Measurements from ENCODE around the gene ORAI3.

The ORAI3 gene

GRCh38 chr16:30980959-30981358, 32.1 kb downstream of the ORAI3 start:
- Mint-ChIP-seq H3K4me3 (no peak overlapping the region), H3K27ac (no peak overlapping the region), H3K9me3 (no peaks in the 10 kb centered on the region), H3K4me1 (peaks cover 13% of the 10 kb centered on the region), H3K36me3 (peaks cover 32% of the 10 kb centered on the region), H3K27me3 (no peaks in the 10 kb centered on the region)
- no peak for DNase-seq (ENCODE audit: low spot score in 2 of 2)
- ATAC-seq (ENCODE audit: low read depth) = no peak

- no peak overlapping the region for H3K4me3 Mint-ChIP-seq
- peaks cover 23% of the 10 kb centered on the region for H3K36me3 Mint-ChIP-seq
- no peaks in the 10 kb centered on the region for H3K9me3 Mint-ChIP-seq
- H3K27ac Mint-ChIP-seq = peak overlapping the region; percentile 48
- H3K4me1 Mint-ChIP-seq = peaks cover 8% of the 10 kb centered on the region
- no peak for ATAC-seq (ENCODE audit: low read depth)
- no peak for DNase-seq (ENCODE audit: low spot score in 2 of 2)
- H3K27me3 Mint-ChIP-seq = no peaks in the 10 kb centered on the region
These were observed 33.9 kb downstream of the ORAI3 start for GRCh38 chr16:30982548-30983288.

DNA sequence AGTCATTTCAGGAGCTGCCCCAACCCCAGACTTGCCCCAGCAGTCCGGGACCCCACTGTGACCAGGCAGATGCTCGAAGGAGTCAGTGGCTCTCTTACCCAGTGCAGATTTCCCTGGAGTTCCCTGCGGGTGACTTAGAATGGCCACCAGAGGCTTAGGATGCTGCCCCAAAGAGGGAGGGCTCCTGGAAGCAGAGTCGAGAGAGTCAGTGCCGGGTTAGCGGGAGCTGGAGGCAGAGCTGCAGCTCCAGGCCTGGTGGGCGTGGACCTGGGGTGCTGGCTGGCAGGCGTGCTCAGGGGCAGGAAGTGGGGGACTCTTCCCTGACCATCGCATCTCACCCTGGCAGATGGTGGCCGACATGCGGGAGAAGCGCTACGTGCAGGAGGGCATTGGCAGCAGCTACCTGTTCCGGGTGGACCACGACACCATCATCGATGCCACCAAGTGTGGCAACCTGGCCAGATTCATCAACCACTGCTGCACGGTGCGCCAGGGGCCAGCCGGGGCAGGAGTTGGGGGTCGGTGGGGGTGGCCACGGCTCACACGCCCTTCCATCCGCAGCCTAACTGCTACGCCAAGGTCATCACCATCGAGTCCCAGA, 34.5 kb downstream of the ORAI3 start:
- DNase-seq (ENCODE audit: low spot score in 2 of 2) (no peak), ATAC-seq (ENCODE audit: low read depth) (no peak)
- H3K27ac Mint-ChIP-seq = peak overlapping the region; percentile 48
- no peaks in the 10 kb centered on the region for H3K9me3 Mint-ChIP-seq
- H3K4me1 Mint-ChIP-seq = peaks cover 8% of the 10 kb centered on the region
- H3K36me3 Mint-ChIP-seq = peaks cover 23% of the 10 kb centered on the region
- H3K4me3 Mint-ChIP-seq = no peak overlapping the region
- no peaks in the 10 kb centered on the region for H3K27me3 Mint-ChIP-seq

GRCh38 chr16:30983898-30984610, 35.2 kb downstream of the ORAI3 start:
- no peak overlapping the region for H3K27ac Mint-ChIP-seq
- peaks cover 8% of the 10 kb centered on the region for H3K4me1 Mint-ChIP-seq
- H3K4me3 Mint-ChIP-seq = no peak overlapping the region
- H3K27me3 Mint-ChIP-seq = no peaks in the 10 kb centered on the region
- no peaks in the 10 kb centered on the region for H3K9me3 Mint-ChIP-seq
- no peak for DNase-seq (ENCODE audit: low spot score in 2 of 2)
- no peak for ATAC-seq (ENCODE audit: low read depth)
- peaks cover 19% of the 10 kb centered on the region for H3K36me3 Mint-ChIP-seq

DNA sequence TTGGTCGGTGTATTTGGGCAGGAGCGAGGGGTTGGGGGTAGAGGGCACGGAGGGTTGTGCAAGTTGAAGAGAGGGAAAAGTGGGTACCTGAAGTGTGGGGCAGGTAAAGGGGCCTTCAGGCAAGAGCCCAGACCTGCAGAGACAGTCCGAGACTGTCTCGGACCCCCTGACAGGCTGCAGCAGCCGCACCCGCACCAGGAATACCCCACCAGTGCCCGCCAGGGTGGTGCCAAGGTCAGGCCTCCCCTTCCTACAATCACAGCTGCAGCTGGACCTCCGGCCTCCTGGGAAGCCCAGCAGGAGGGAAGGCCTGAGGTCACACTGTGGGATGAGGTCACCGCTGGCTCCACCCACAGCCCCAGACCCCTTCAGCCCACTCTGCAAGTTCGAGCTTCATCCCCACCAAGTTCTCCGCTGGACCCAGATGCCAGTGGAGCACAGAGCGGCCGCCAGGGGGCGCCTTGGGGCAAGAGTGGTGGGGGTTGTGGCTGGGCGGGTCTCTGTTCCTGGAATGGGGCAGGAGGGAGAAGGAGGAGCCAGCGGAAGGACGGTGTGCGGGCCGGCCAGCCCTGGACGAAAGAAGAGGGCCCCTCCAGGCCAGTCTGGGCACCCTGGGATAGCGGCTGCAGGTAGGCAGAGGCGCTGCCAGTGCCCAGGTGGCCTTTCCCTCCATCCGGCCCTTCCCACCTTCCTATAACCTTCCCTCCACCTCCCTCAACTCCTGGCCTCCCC, 36.0 kb downstream of the ORAI3 start, which contains the start of gene HSD3B7:
Gene HSD3B7 (plus strand): TSS at position 539 of the 732 bp plus-strand sequence. CDS start 452 bp downstream, outside the sequence.
- H3K36me3 Mint-ChIP-seq = peaks cover 19% of the 10 kb centered on the region
- peak within 1 kb of the TSS; percentile 14 for H3K4me3 Mint-ChIP-seq
- no peak within 1 kb of the TSS for H3K27ac Mint-ChIP-seq
- H3K9me3 Mint-ChIP-seq = no peaks in the 10 kb centered on the region
- peak; percentile 82 for ATAC-seq (ENCODE audit: low read depth)
- DNase-seq (ENCODE audit: low spot score in 2 of 2) = peak; percentile 82 to 90
- peaks cover 8% of the 10 kb centered on the region for H3K4me1 Mint-ChIP-seq
- H3K27me3 Mint-ChIP-seq = no peaks in the 10 kb centered on the region

DNA sequence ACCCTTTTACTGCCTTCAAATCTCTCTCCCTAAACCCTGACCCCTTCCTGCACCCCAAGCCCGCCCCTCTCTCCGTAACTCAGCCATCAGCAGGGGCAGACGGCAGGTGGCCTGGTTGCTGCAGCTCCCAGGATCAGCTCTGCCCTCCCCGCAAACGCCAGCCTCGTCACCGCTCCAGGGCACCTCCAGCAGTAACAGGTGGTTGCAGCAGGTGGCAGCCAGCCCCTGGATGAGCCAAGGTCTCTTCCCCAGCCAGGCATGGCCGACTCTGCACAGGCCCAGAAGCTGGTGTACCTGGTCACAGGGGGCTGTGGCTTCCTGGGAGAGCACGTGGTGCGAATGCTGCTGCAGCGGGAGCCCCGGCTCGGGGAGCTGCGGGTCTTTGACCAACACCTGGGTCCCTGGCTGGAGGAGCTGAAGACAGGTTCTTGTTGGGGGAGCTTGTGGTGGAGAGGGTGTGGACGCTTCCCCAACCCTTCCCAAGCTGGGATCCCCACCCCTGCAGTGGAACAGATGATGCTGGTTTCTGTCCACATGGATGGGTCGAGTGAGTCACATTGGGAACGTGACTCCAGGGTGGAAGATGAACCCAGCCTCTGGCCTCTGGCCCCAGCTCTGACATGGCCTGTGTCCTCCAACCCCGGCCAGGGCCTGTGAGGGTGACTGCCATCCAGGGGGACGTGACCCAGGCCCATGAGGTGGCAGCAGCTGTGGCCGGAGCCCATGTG, 36.7 kb downstream of the ORAI3 start:
- ATAC-seq (ENCODE audit: low read depth) (peak; percentile 11), DNase-seq (ENCODE audit: low spot score in 2 of 2) (no peak)
- peaks cover 8% of the 10 kb centered on the region for H3K4me1 Mint-ChIP-seq
- peak overlapping the region; percentile 14 for H3K4me3 Mint-ChIP-seq
- H3K36me3 Mint-ChIP-seq = peaks cover 16% of the 10 kb centered on the region
- no peak overlapping the region for H3K27ac Mint-ChIP-seq
- no peaks in the 10 kb centered on the region for H3K9me3 Mint-ChIP-seq
- H3K27me3 Mint-ChIP-seq = no peaks in the 10 kb centered on the region

DNA sequence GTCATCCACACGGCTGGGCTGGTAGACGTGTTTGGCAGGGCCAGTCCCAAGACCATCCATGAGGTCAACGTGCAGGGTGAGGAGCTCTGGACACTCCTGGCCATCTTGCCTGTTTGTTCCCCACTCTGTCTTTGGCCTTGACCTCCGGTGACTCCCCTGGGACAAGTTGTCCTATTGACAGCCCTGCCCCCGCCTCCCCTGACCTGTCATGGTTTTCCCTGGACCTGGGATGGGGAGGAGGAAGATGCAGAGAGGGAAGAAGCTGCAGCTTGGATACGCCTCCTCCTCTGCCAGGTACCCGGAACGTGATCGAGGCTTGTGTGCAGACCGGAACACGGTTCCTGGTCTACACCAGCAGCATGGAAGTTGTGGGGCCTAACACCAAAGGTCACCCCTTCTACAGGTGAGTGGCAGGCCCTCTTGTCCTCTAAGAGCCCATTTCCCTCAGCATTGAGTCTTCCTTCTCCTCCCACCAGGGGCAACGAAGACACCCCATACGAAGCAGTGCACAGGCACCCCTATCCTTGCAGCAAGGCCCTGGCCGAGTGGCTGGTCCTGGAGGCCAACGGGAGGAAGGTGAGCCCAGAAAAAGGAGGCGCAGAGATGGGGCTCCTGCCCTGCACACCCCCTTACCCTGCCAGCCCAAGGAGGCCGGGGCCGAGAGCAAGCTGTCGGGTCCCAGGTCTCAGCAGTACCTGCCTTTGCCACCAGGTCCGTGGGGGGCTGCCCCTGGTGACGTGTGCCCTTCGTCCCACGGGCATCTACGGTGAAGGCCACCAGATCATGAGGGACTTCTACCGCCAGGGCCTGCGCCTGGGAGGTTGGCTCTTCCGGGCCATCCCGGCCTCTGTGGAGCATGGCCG, 37.5 kb downstream of the ORAI3 start:
- Mint-ChIP-seq H3K9me3 (no peaks in the 10 kb centered on the region), H3K4me1 (peaks cover 8% of the 10 kb centered on the region), H3K4me3 (no peak overlapping the region), H3K36me3 (peaks cover 12% of the 10 kb centered on the region), H3K27me3 (no peaks in the 10 kb centered on the region), H3K27ac (no peak overlapping the region)
- no peak for ATAC-seq (ENCODE audit: low read depth)
- no peak for DNase-seq (ENCODE audit: low spot score in 2 of 2)

DNA sequence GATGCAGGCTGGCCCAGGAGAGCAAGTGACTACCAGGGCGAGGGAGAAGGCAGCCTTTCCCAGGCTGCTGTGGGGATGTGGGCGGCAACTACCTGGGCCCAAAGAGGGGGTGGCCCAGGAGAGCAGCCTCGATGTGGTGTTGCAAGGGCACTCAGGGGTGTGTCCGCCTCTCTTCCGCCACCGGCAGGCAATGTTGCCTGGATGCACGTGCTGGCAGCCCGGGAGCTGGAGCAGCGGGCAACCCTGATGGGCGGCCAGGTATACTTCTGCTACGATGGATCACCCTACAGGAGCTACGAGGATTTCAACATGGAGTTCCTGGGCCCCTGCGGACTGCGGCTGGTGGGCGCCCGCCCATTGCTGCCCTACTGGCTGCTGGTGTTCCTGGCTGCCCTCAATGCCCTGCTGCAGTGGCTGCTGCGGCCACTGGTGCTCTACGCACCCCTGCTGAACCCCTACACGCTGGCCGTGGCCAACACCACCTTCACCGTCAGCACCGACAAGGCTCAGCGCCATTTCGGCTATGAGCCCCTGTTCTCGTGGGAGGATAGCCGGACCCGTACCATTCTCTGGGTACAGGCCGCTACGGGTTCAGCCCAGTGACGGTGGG, 38.8 kb downstream of the ORAI3 start:
- Mint-ChIP-seq H3K4me3 (no peak overlapping the region), H3K9me3 (no peaks in the 10 kb centered on the region), H3K36me3 (peaks cover 7% of the 10 kb centered on the region), H3K27ac (no peak overlapping the region), H3K27me3 (no peaks in the 10 kb centered on the region), H3K4me1 (peaks cover 6% of the 10 kb centered on the region)
- DNase-seq (ENCODE audit: low spot score in 2 of 2) (no peak), ATAC-seq (ENCODE audit: low read depth) (no peak)

DNA sequence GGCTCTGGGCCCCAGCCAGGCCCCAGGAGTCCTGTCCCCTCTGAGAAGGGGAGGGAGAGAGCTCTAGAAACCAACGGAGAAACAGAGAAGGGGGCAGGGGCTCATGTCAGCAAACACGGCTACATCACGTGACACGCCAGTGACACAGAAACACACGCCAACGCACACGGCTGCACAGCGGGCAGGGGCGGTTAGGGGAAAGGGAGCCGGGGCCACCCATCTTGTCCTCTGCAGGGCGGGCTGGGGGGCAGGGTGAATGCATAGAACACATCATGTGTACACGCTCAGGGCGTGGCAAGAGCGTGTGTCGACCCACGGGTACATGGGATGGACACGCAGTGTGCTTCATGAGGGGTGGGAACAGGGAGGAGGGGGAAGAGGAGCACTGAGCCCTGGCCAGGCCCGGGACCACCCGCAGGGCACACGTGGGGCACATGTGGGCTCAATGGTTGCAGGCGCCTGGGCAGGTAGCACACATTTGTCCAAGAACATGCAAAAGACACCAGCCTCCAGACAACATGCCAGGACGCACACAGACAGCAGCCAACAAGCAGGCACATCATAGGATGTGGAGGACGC, 40.7 kb downstream of the ORAI3 start:
- DNase-seq (ENCODE audit: low spot score in 2 of 2) (no peak), ATAC-seq (ENCODE audit: low read depth) (no peak)
- no peaks in the 10 kb centered on the region for H3K9me3 Mint-ChIP-seq
- peaks cover 1% of the 10 kb centered on the region for H3K36me3 Mint-ChIP-seq
- peaks cover 7% of the 10 kb centered on the region for H3K4me1 Mint-ChIP-seq
- no peaks in the 10 kb centered on the region for H3K27me3 Mint-ChIP-seq
- no peak overlapping the region for H3K4me3 Mint-ChIP-seq
- no peak overlapping the region for H3K27ac Mint-ChIP-seq

GRCh38 chr16:30990105-30990504, 41.2 kb downstream of the ORAI3 start:
- Mint-ChIP-seq H3K4me1 (peaks cover 5% of the 10 kb centered on the region), H3K27ac (no peak overlapping the region), H3K4me3 (no peak overlapping the region), H3K9me3 (no peaks in the 10 kb centered on the region), H3K27me3 (no peaks in the 10 kb centered on the region), H3K36me3 (peaks cover 1% of the 10 kb centered on the region)
- no peak for DNase-seq (ENCODE audit: low spot score in 2 of 2)
- no peak for ATAC-seq (ENCODE audit: low read depth)

- DNase-seq (ENCODE audit: low spot score in 2 of 2) (no peak), ATAC-seq (ENCODE audit: low read depth) (no peak)
- Mint-ChIP-seq H3K4me1 (peaks cover 5% of the 10 kb centered on the region), H3K27ac (no peak overlapping the region), H3K4me3 (no peak overlapping the region), H3K27me3 (no peaks in the 10 kb centered on the region), H3K36me3 (peaks cover 1% of the 10 kb centered on the region), H3K9me3 (no peaks in the 10 kb centered on the region)
These were observed 42.2 kb downstream of the ORAI3 start for GRCh38 chr16:30991052-30991451.

GRCh38 chr16:30992276-30992780, 43.5 kb downstream of the ORAI3 start:
- Mint-ChIP-seq H3K9me3 (no peaks in the 10 kb centered on the region), H3K27ac (no peak overlapping the region), H3K36me3 (no peaks in the 10 kb centered on the region), H3K4me1 (peaks cover 13% of the 10 kb centered on the region), H3K27me3 (peaks cover 1% of the 10 kb centered on the region), H3K4me3 (no peak overlapping the region)
- DNase-seq (ENCODE audit: low spot score in 2 of 2) (no peak), ATAC-seq (ENCODE audit: low read depth) (no peak)
